H7 (cell line): ENCODE data around the gene CPLX1. TPM values are rescaled to one million over a fixed set of nuclear protein-coding genes. Genes with fewer than 3 reads are reported as not detected.

Experiments used
- DNase-seq: peaks from one replicate; pipeline ENCODE4 v3.0.0; 2012
- H3K27me3 ChIP-seq: 2 replicates; pipeline ENCODE4 v1.6.0; 2011; ENCODE audit warnings: mild to moderate bottlenecking, low read length; ENCODE audit not compliant: control insufficient read depth, insufficient read depth
- H3K36me3 ChIP-seq: replicated peaks from 2 replicates; pipeline ENCODE4 v1.5.1; 2011; ENCODE audit warnings: low read length; ENCODE audit not compliant: control insufficient read depth, insufficient read depth
- H3K4me3 ChIP-seq: 2 replicates; pipeline ENCODE4 v1.5.1; 2011; ENCODE audit warnings: low read depth, mild to moderate bottlenecking, control low read depth, low read length, moderate library complexity; ENCODE audit not compliant: insufficient read depth
- total RNA-seq: library from RNA; depleted of rRNA; stranded (reverse); fragments of >200 nt; shearing (Covaris generic); gene quantifications from 2 replicates; pipeline ENCODE4 v1.2.3, GENCODE V29; 2014

Gene CPLX1
- total RNA-seq, 1 experiment from 2014 or later, result 0.62 TPM

- H3K27me3 ChIP-seq, result no peaks in the 10 kb centered on the region
- peak; percentile 43 for DNase-seq
- no peak overlapping the region for H3K4me3 ChIP-seq
- peaks cover 14% of the 10 kb centered on the region for H3K36me3 ChIP-seq
These were observed 38.7 kb upstream of the CPLX1 start for GRCh38 chr4:864456-865120.

- no peak for DNase-seq
- peaks cover 13% of the 10 kb centered on the region for H3K36me3 ChIP-seq
- H3K4me3 ChIP-seq, result no peak overlapping the region
- no peaks in the 10 kb centered on the region for H3K27me3 ChIP-seq
These were observed 34.6 kb upstream of the CPLX1 start for GRCh38 chr4:860561-860960.

- DNase-seq, result no peak
These were observed 33.6 kb upstream of the CPLX1 start for GRCh38 chr4:859496-859895.

GRCh38 chr4:858831-859451 is 33.0 kb upstream of the CPLX1 start:
- Histone ChIP-seq H3K36me3 (peaks cover 13% of the 10 kb centered on the region), H3K27me3 (no peaks in the 10 kb centered on the region), H3K4me3 (no peak overlapping the region)
- DNase-seq, result peak; percentile 51

More at GRCh38 chr4:859496-859895, 33.6 kb upstream of the CPLX1 start:
- H3K27me3 ChIP-seq, result no peaks in the 10 kb centered on the region
- peaks cover 13% of the 10 kb centered on the region for H3K36me3 ChIP-seq
- no peak overlapping the region for H3K4me3 ChIP-seq

- Histone ChIP-seq H3K27me3 (no peaks in the 10 kb centered on the region), H3K4me3 (no peak overlapping the region), H3K36me3 (peaks cover 10% of the 10 kb centered on the region)
- peak; percentile 41 for DNase-seq
These were observed 32.1 kb upstream of the CPLX1 start for GRCh38 chr4:858041-858481.

GRCh38 chr4:857461-857860 is 31.5 kb upstream of the CPLX1 start:
- Histone ChIP-seq H3K27me3 (no peaks in the 10 kb centered on the region), H3K4me3 (no peak overlapping the region), H3K36me3 (peaks cover 7% of the 10 kb centered on the region)
- no peak for DNase-seq

GRCh38 chr4:856225-856901 is 30.4 kb upstream of the CPLX1 start:
- DNase-seq, result no peak
- H3K36me3 ChIP-seq, result peaks cover 7% of the 10 kb centered on the region
- no peak overlapping the region for H3K4me3 ChIP-seq
- H3K27me3 ChIP-seq, result no peaks in the 10 kb centered on the region

- DNase-seq, result no peak
- no peaks in the 10 kb centered on the region for H3K27me3 ChIP-seq
- H3K4me3 ChIP-seq, result no peak overlapping the region
- peaks cover 7% of the 10 kb centered on the region for H3K36me3 ChIP-seq
These were observed 29.9 kb upstream of the CPLX1 start for GRCh38 chr4:855880-856224.

- Histone ChIP-seq H3K36me3 (peaks cover 6% of the 10 kb centered on the region), H3K4me3 (no peak overlapping the region)
- no peak for DNase-seq
These were observed 28.4 kb upstream of the CPLX1 start for GRCh38 chr4:854356-854755.

GRCh38 chr4:853416-853781 is 27.5 kb upstream of the CPLX1 start:
- DNase-seq, result peak; percentile 58
- H3K27me3 ChIP-seq, result no peaks in the 10 kb centered on the region
- H3K4me3 ChIP-seq, result no peak overlapping the region
- H3K36me3 ChIP-seq, result peaks cover 6% of the 10 kb centered on the region

More at GRCh38 chr4:854356-854755, 28.4 kb upstream of the CPLX1 start:
- H3K27me3 ChIP-seq, result no peaks in the 10 kb centered on the region

GRCh38 chr4:851701-852430 is 25.9 kb upstream of the CPLX1 start:
- H3K4me3 ChIP-seq, result no peak overlapping the region
- H3K36me3 ChIP-seq, result peaks cover 4% of the 10 kb centered on the region
- DNase-seq, result peak; percentile 36
- no peaks in the 10 kb centered on the region for H3K27me3 ChIP-seq

- DNase-seq, result peak; percentile 49
These were observed 24.5 kb upstream of the CPLX1 start for GRCh38 chr4:850323-850945.

GRCh38 chr4:849478-850175 is 23.7 kb upstream of the CPLX1 start:
- no peaks in the 10 kb centered on the region for H3K27me3 ChIP-seq
- H3K4me3 ChIP-seq, result no peak overlapping the region
- H3K36me3 ChIP-seq, result peaks cover 1% of the 10 kb centered on the region
- DNase-seq, result peak; percentile 62

More at GRCh38 chr4:850323-850945, 24.5 kb upstream of the CPLX1 start:
- Histone ChIP-seq H3K36me3 (peaks cover 1% of the 10 kb centered on the region), H3K27me3 (no peaks in the 10 kb centered on the region), H3K4me3 (no peak overlapping the region)
